IPS-18c (cell line): ENCODE results near the gene RABGGTB.
A peak's percentile ranks its signal among the peaks of the same experiment; 100 is the strongest.
"Not testable (repeated sequence)": the region's sequence is repeated elsewhere in the genome, so short reads cannot be mapped to it uniquely, and the experiment has no call there.

Source experiments
- H3K4me3 ChIP-seq: 2 replicates; pipeline ENCODE4 v1.7.0; 2013; ENCODE audit warnings: low read depth, mild to moderate bottlenecking, low read length, moderate library complexity; ENCODE audit not compliant: insufficient read depth
- H3K9me3 ChIP-seq: one replicate; pipeline ENCODE4 v1.6.1; 2013; ENCODE audit warnings: mild to moderate bottlenecking, low read length, moderate library complexity; ENCODE audit not compliant: control insufficient read depth, insufficient read depth

RABGGTB gene

GRCh38 chr1:75785983-75786853, at the start of gene RABGGTB:
Gene RABGGTB, plus strand, starts transcription at chr1:75786256. Its CDS starts 16 bp downstream, at chr1:75786272.
- H3K9me3 ChIP-seq: no peaks in the 10 kb centered on the region
- H3K4me3 ChIP-seq: peak within 1 kb of the TSS; percentile 80

- Histone ChIP-seq H3K9me3 (no peaks in the 10 kb centered on the region), H3K4me3 (no peak overlapping the region)
These were observed 43.9 kb upstream of the RABGGTB start for GRCh38 chr1:75742047-75742625.

GRCh38 chr1:75745276-75745675, 40.8 kb upstream of the RABGGTB start:
- H3K9me3 ChIP-seq: no peaks in the 10 kb centered on the region

GRCh38 chr1:75757210-75757609, 28.8 kb upstream of the RABGGTB start:
- H3K9me3 ChIP-seq: peaks cover 16% of the 10 kb centered on the region
- not testable (repeated sequence) for H3K4me3 ChIP-seq

More at GRCh38 chr1:75745276-75745675, 40.8 kb upstream of the RABGGTB start:
- no peak overlapping the region for H3K4me3 ChIP-seq

- peaks cover 16% of the 10 kb centered on the region for H3K9me3 ChIP-seq
- not testable (repeated sequence) for H3K4me3 ChIP-seq
These were observed 27.5 kb upstream of the RABGGTB start for GRCh38 chr1:75758543-75758942.

- Histone ChIP-seq H3K4me3 (no peak overlapping the region), H3K9me3 (no peaks in the 10 kb centered on the region)
These were observed 21.9 kb upstream of the RABGGTB start for GRCh38 chr1:75764057-75764655.

GRCh38 chr1:75765697-75766355, 20.2 kb upstream of the RABGGTB start:
- Histone ChIP-seq H3K4me3 (no peak overlapping the region), H3K9me3 (no peaks in the 10 kb centered on the region)

GRCh38 chr1:75768016-75768415, 18.0 kb upstream of the RABGGTB start:
- H3K9me3 ChIP-seq: no peaks in the 10 kb centered on the region
- H3K4me3 ChIP-seq: no peak overlapping the region

- Histone ChIP-seq H3K9me3 (no peaks in the 10 kb centered on the region), H3K4me3 (no peak overlapping the region)
These were observed 15.3 kb upstream of the RABGGTB start for GRCh38 chr1:75770761-75771160.

GRCh38 chr1:75771978-75772377, 14.1 kb upstream of the RABGGTB start:
- H3K4me3 ChIP-seq: no peak overlapping the region
- H3K9me3 ChIP-seq: no peaks in the 10 kb centered on the region

GRCh38 chr1:75777812-75778211, 8.2 kb upstream of the RABGGTB start:
- H3K9me3 ChIP-seq, H3K4me3 ChIP-seq: not testable (repeated sequence)

GRCh38 chr1:75778694-75779093, 7.4 kb upstream of the RABGGTB start:
- H3K9me3 ChIP-seq, H3K4me3 ChIP-seq: not testable (repeated sequence)

- H3K4me3 ChIP-seq: not testable (repeated sequence)
These were observed 5.9 kb upstream of the RABGGTB start for GRCh38 chr1:75780183-75780582.

GRCh38 chr1:75783920-75784319, 2.1 kb upstream of the RABGGTB start:
- H3K9me3 ChIP-seq, H3K4me3 ChIP-seq: not testable (repeated sequence)

More at GRCh38 chr1:75780183-75780582, 5.9 kb upstream of the RABGGTB start:
- not testable (repeated sequence) for H3K9me3 ChIP-seq

- H3K4me3 ChIP-seq: peak overlapping the region; percentile 80
- no peaks in the 10 kb centered on the region for H3K9me3 ChIP-seq
These were observed 605 bp upstream of the RABGGTB start for GRCh38 chr1:75785320-75785982.

GRCh38 chr1:75786901-75787493, 941 bp downstream of the RABGGTB start:
- Histone ChIP-seq H3K4me3 (peak overlapping the region; percentile 80), H3K9me3 (no peaks in the 10 kb centered on the region)

GRCh38 chr1:75787524-75787923, 1.5 kb downstream of the RABGGTB start:
- Histone ChIP-seq H3K9me3 (no peaks in the 10 kb centered on the region), H3K4me3 (peak overlapping the region; percentile 80)
